HepG2 (cell line): ENCODE data around the gene BTD.

ENCODE experiments used
- ATF5 ChIP-seq: sonication (generic); formaldehyde crosslinking; IDR thresholded peaks from 2 replicates; pipeline ENCODE4 v1.4.0; 2020; ENCODE audit warnings: mild to moderate bottlenecking, low read depth, missing genetic modification reagents
- CREB1 ChIP-seq, 2 experiments: fragments of 450-650 bp in 1 of 2; IDR thresholded peaks; 2 replicates each; pipeline ENCODE4 v1.6.1; 2016 to 2017; ENCODE audit warnings: control low read depth in 1 of 2, mild to moderate bottlenecking in 1 of 2, missing compliant biosample characterization in 1 of 2, missing genetic modification characterization in 1 of 2
- ELK4 ChIP-seq: sonication (generic); formaldehyde crosslinking; IDR thresholded peaks from 2 replicates; pipeline ENCODE4 v1.9.0; 2021; ENCODE audit warnings: missing genetic modification reagents, borderline replicate concordance
- HDAC6 ChIP-seq: fragments of 200-600 bp; sonication (generic); IDR thresholded peaks from 2 replicates; pipeline ENCODE4 v1.7.0; 2017; ENCODE audit warnings: mild to moderate bottlenecking, antibody characterized with exemption, low read length, low read depth
- MEIS1 ChIP-seq: sonication (generic); formaldehyde crosslinking; IDR thresholded peaks from 2 replicates; pipeline ENCODE4 v1.9.0; 2021; ENCODE audit warnings: mild to moderate bottlenecking, missing genetic modification reagents, moderate library complexity, borderline replicate concordance
- NR1H2 ChIP-seq: sonication (generic); formaldehyde crosslinking; IDR thresholded peaks from 2 replicates; pipeline ENCODE4 v1.8.1; 2022; ENCODE audit warnings: low read depth, missing genetic modification reagents, borderline replicate concordance
- REST ChIP-seq, 2 experiments: IDR thresholded peaks; 2 replicates each; pipeline ENCODE4 v1.6.1; 2011 to 2012; ENCODE audit warnings: low read length in 2 of 2, borderline replicate concordance in 1 of 2, low read depth in 1 of 2, mild to moderate bottlenecking in 1 of 2, moderate library complexity in 1 of 2
- SAP130 ChIP-seq: IDR thresholded peaks from 2 replicates; pipeline ENCODE4 v1.6.1; 2016; ENCODE audit warnings: low read depth
- TFDP1 ChIP-seq: IDR thresholded peaks from 2 replicates; pipeline ENCODE4 v1.6.1; 2016; ENCODE audit warnings: missing compliant biosample characterization, missing genetic modification reagents, borderline replicate concordance
- YEATS4 ChIP-seq: sonication (generic); formaldehyde crosslinking; IDR thresholded peaks from 2 replicates; pipeline ENCODE4 v1.4.0; 2020; ENCODE audit warnings: missing genetic modification reagents, borderline replicate concordance
- ZNF274 ChIP-seq: sonication (generic); formaldehyde crosslinking; IDR thresholded peaks from 2 replicates; pipeline ENCODE4 v1.5.1; 2020; ENCODE audit warnings: mild to moderate bottlenecking, missing genetic modification reagents
- ZNF503 ChIP-seq: sonication (generic); formaldehyde crosslinking; IDR thresholded peaks from 2 replicates; pipeline ENCODE4 v1.4.0; 2020; ENCODE audit warnings: missing genetic modification reagents
- ZNF710 ChIP-seq: sonication (generic); formaldehyde crosslinking; IDR thresholded peaks from 2 replicates; pipeline ENCODE4 v1.5.0; 2020; ENCODE audit warnings: mild to moderate bottlenecking, missing genetic modification reagents, borderline replicate concordance

GRCh38 chr3:15681668-15682067, 80.1 kb downstream of the BTD start:
- TF ChIP-seq TFDP1 (CRISPR knock-in tag), result no peak
- TF ChIP-seq ZNF274 (CRISPR knock-in tag), result no peak
- no peak for TF ChIP-seq ZNF710 (CRISPR knock-in tag)
- TF ChIP-seq CREB1 (IDR thresholded peaks at IDR 0.05), result no peak
- TF ChIP-seq CREB1 (CRISPR knock-in tag; IDR thresholded peaks at IDR 0.05), result no peak
- no peak for TF ChIP-seq ATF5 (CRISPR knock-in tag)
- TF ChIP-seq ELK4 (CRISPR knock-in tag), result no peak
- no peak for TF ChIP-seq ZNF503
- TF ChIP-seq HDAC6, result no peak
- no peak for TF ChIP-seq NR1H2 (CRISPR knock-in tag)
- no peak for TF ChIP-seq REST (IDR thresholded peaks at IDR 0.05; ENCODE audit: borderline replicate concordance in 1 of 2, low read depth in 1 of 2, low read length in 2 of 2)
- TF ChIP-seq SAP130 (CRISPR knock-in tag), result no peak
- no peak for TF ChIP-seq YEATS4 (CRISPR knock-in tag)
- no peak for TF ChIP-seq MEIS1 (CRISPR knock-in tag)
